OCI-LY1 (cell line): Measurements from ENCODE around the gene RYR3.

Experiments used
- H2AFZ ChIP-seq: fragments of 200-600 bp; sonication (generic), shearing (Covaris generic); 2 replicates; pipeline ENCODE4 v1.6.0; 2014; ENCODE audit warnings: antibody characterized with exemption, mild to moderate bottlenecking, low read length
- H3F3A ChIP-seq: fragments of 200-600 bp; sonication (generic), shearing (Covaris generic); 2 replicates; pipeline ENCODE4 v1.6.0; 2014; ENCODE audit warnings: mild to moderate bottlenecking, antibody characterized with exemption, low read length, moderate library complexity; ENCODE audit not compliant: insufficient read depth
- H3K27ac ChIP-seq: fragments of 200-600 bp; sonication (generic); 2 replicates; pipeline ENCODE4 v1.5.1; 2014; ENCODE audit warnings: low read length, mixed run types, mild to moderate bottlenecking, low read depth; ENCODE audit not compliant: poor library complexity, severe bottlenecking
- H3K27me3 ChIP-seq: fragments of 200-600 bp; sonication (generic); 2 replicates; pipeline ENCODE4 v1.6.0; 2014; ENCODE audit warnings: antibody characterized with exemption, mild to moderate bottlenecking, low read length, moderate library complexity; ENCODE audit not compliant: insufficient read depth
- H3K36me3 ChIP-seq: fragments of 200-600 bp; sonication (generic); 2 replicates; pipeline ENCODE4 v1.6.1; 2014; ENCODE audit warnings: mild to moderate bottlenecking, antibody characterized with exemption, low read length, moderate library complexity, mixed read lengths; ENCODE audit not compliant: insufficient read depth
- H3K4me1 ChIP-seq: fragments of 200-600 bp; sonication (generic); 2 replicates; pipeline ENCODE4 v1.5.1; 2014; ENCODE audit warnings: mild to moderate bottlenecking, low read length, moderate library complexity; ENCODE audit not compliant: insufficient read depth, severe bottlenecking
- H3K4me2 ChIP-seq: fragments of 200-600 bp; sonication (generic), shearing (Covaris generic); 2 replicates; pipeline ENCODE4 v1.6.1; 2014; ENCODE audit warnings: low read length
- H3K4me3 ChIP-seq: fragments of 200-600 bp; sonication (generic); 2 replicates; pipeline ENCODE4 v1.5.1; 2014; ENCODE audit warnings: low read length, low read depth, mild to moderate bottlenecking, mixed read lengths; ENCODE audit not compliant: poor library complexity, severe bottlenecking
- H3K79me2 ChIP-seq: fragments of 200-600 bp; shearing (Covaris generic); 2 replicates; pipeline ENCODE4 v1.6.1; 2016; ENCODE audit warnings: mixed run types, low read length, mixed read lengths; ENCODE audit not compliant: insufficient read depth
- H3K9ac ChIP-seq: fragments of 200-600 bp; sonication (generic), shearing (Covaris generic); 2 replicates; pipeline ENCODE4 v1.6.1; 2014; ENCODE audit warnings: mild to moderate bottlenecking, low read length, mixed read lengths
- H3K9me2 ChIP-seq: fragments of 200-600 bp; sonication (generic), shearing (Covaris generic); 2 replicates; pipeline ENCODE4 v1.6.1; 2014; ENCODE audit warnings: low read depth, mild to moderate bottlenecking, low read length, mixed read lengths
- H3K9me3 ChIP-seq: fragments of 200-600 bp; shearing (Covaris generic); 2 replicates; pipeline ENCODE4 v1.6.1; 2014; ENCODE audit warnings: low read length, mixed read lengths
- H4K20me1 ChIP-seq: fragments of 200-600 bp; sonication (generic), shearing (Covaris generic); 2 replicates; pipeline ENCODE4 v1.6.0; 2016; ENCODE audit warnings: mild to moderate bottlenecking, low read length; ENCODE audit not compliant: insufficient read depth
- EZH2 ChIP-seq: fragments of 200-600 bp; sonication (generic), shearing (Covaris generic); IDR thresholded peaks from 2 replicates; pipeline ENCODE4 v1.8.0; 2017; ENCODE audit warnings: borderline replicate concordance, mixed run types, mild to moderate bottlenecking, antibody characterized with exemption, low read length, moderate library complexity, mixed read lengths
- TF ChIP-seq, protein P1 (sequence below): fragments of 200-600 bp; sonication (generic), shearing (Covaris generic); IDR thresholded peaks from 2 replicates; pipeline ENCODE4 v1.5.1; 2017; ENCODE audit warnings: mild to moderate bottlenecking, antibody characterized with exemption, low read length, moderate library complexity, mixed read lengths

RYR3 gene

DNA sequence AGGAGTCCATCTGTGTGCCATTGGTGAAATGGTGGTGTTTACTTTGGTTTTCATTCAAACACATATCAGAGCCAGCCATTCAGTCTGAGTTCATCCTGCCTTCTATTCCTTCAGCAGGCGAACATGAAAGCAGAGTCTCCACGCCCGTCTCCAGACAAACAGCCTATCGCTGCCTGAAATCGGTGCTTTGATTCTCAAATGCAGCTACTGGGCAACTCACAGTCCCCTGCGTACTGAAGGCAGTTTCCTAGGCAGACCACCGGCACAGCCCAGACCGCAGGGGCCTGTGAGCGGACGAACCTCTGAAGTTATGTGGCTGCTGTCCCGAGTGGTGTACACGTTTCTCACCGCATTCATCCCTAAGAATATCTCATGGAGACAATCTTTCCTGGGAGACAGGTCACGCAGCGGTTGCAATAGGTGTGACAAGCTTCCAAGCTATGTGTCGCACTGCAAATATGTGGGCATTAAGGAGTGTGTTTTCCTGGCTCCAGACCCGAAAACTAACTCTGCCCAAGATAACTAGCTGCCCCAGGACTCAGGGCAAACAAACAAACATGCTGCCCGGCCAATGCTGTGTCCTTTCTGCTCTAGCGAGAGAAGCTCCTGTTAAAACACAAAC lies 16.9 kb upstream of the RYR3 start:
- TF ChIP-seq, protein P1, sequence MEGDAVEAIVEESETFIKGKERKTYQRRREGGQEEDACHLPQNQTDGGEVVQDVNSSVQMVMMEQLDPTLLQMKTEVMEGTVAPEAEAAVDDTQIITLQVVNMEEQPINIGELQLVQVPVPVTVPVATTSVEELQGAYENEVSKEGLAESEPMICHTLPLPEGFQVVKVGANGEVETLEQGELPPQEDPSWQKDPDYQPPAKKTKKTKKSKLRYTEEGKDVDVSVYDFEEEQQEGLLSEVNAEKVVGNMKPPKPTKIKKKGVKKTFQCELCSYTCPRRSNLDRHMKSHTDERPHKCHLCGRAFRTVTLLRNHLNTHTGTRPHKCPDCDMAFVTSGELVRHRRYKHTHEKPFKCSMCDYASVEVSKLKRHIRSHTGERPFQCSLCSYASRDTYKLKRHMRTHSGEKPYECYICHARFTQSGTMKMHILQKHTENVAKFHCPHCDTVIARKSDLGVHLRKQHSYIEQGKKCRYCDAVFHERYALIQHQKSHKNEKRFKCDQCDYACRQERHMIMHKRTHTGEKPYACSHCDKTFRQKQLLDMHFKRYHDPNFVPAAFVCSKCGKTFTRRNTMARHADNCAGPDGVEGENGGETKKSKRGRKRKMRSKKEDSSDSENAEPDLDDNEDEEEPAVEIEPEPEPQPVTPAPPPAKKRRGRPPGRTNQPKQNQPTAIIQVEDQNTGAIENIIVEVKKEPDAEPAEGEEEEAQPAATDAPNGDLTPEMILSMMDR: no peak
- TF ChIP-seq EZH2: no peak

DNA sequence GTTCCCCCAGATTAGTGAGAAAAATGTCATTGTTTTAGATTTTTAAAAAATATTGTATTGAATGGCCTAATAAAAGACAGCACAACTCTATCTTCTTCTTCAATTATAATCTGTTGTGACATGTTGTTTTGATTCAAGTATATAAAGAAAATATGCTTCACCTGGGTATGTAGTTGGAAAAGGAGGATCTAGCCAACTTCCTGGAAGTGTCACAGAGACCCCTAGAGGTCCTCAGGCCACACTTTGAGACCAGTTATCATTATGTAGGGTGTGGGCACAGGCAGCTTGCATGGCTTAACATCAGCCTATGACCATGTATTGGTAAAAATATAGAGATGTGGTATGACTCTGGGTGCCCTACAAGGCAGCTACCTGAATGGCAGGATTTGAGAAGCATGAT lies 14.7 kb upstream of the RYR3 start:
- Histone ChIP-seq H3K4me2 (no peak overlapping the region), H3F3A (no peaks in the 10 kb centered on the region), H3K27ac (no peak overlapping the region), H3K27me3 (no peaks in the 10 kb centered on the region; the same call in 1 of the 2 replicates), H3K4me3 (no peak overlapping the region), H3K9ac (no peak overlapping the region), H3K9me3 (no peaks in the 10 kb centered on the region), H3K36me3 (no peaks in the 10 kb centered on the region), H3K4me1 (no peaks in the 10 kb centered on the region), H3K9me2 (no peaks in the 10 kb centered on the region), H4K20me1 (no peaks in the 10 kb centered on the region), H3K79me2 (no peaks in the 10 kb centered on the region), H2AFZ (no peak overlapping the region)
- TF ChIP-seq, protein P1: no peak
- no peak for TF ChIP-seq EZH2

More for the DNA sequence above, 16.9 kb upstream of the RYR3 start:
- H3K27me3 ChIP-seq: no peaks in the 10 kb centered on the region; the same call in 1 of the 2 replicates
- H3K4me2 ChIP-seq: no peak overlapping the region
- H3K9me3 ChIP-seq: no peaks in the 10 kb centered on the region
- H3K9ac ChIP-seq: no peak overlapping the region
- no peak overlapping the region for H3K27ac ChIP-seq
- no peak overlapping the region for H2AFZ ChIP-seq
- no peaks in the 10 kb centered on the region for H3F3A ChIP-seq
- no peaks in the 10 kb centered on the region for H4K20me1 ChIP-seq
- H3K9me2 ChIP-seq: no peaks in the 10 kb centered on the region
- no peak overlapping the region for H3K4me3 ChIP-seq
- H3K4me1 ChIP-seq: no peaks in the 10 kb centered on the region
- H3K79me2 ChIP-seq: no peaks in the 10 kb centered on the region
- H3K36me3 ChIP-seq: no peaks in the 10 kb centered on the region

DNA sequence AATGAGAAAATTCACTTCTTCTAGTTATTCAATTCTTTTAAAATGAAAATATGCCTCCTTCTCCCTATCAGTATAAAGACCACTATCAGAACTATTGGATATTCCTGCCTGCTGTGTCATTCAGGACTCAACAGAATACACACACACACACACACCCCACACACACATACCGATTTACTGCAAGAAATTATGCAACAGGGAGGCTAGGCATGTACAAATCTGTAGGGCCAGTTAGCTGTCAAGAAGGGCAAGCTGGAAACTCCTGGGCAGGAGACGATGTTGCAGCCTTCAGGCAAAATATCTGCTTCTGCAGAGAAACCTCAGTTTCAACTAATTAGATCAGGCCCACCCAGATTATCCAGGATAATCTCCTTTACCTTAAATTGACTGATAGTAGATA lies 13.9 kb upstream of the RYR3 start:
- H3F3A ChIP-seq: no peaks in the 10 kb centered on the region
- H4K20me1 ChIP-seq: no peaks in the 10 kb centered on the region
- no peak overlapping the region for H3K4me3 ChIP-seq
- no peak overlapping the region for H2AFZ ChIP-seq
- H3K36me3 ChIP-seq: no peaks in the 10 kb centered on the region
- no peaks in the 10 kb centered on the region for H3K9me3 ChIP-seq
- H3K4me1 ChIP-seq: no peaks in the 10 kb centered on the region
- no peak overlapping the region for H3K9ac ChIP-seq
- no peak overlapping the region for H3K27ac ChIP-seq
- TF ChIP-seq, protein P1: no peak
- TF ChIP-seq EZH2: no peak
- H3K79me2 ChIP-seq: no peaks in the 10 kb centered on the region
- no peaks in the 10 kb centered on the region for H3K9me2 ChIP-seq
- H3K27me3 ChIP-seq: no peaks in the 10 kb centered on the region; the same call in 1 of the 2 replicates
- no peak overlapping the region for H3K4me2 ChIP-seq
